SU-DHL-6 (cell line): ENCODE data around the gene MPRIP.
A peak's percentile ranks its signal among the peaks of the same experiment; 100 is the strongest.

Source experiments
- CTCF ChIP-seq: fragments of 200-600 bp; sonication (generic); IDR thresholded peaks from one replicate; pipeline ENCODE4 v1.5.1; 2017; ENCODE audit warnings: antibody characterized with exemption, mild to moderate bottlenecking, low read length, moderate library complexity; ENCODE audit not compliant: insufficient read depth, poor library complexity, severe bottlenecking
- EZH2phosphoT487 ChIP-seq: fragments of 200-600 bp; sonication (generic), shearing (Covaris generic); conservative IDR thresholded peaks from 2 replicates; pipeline ENCODE4 v1.6.1; 2018; ENCODE audit warnings: mild to moderate bottlenecking, antibody characterized with exemption, low read length, moderate library complexity, mixed read lengths

DNA sequence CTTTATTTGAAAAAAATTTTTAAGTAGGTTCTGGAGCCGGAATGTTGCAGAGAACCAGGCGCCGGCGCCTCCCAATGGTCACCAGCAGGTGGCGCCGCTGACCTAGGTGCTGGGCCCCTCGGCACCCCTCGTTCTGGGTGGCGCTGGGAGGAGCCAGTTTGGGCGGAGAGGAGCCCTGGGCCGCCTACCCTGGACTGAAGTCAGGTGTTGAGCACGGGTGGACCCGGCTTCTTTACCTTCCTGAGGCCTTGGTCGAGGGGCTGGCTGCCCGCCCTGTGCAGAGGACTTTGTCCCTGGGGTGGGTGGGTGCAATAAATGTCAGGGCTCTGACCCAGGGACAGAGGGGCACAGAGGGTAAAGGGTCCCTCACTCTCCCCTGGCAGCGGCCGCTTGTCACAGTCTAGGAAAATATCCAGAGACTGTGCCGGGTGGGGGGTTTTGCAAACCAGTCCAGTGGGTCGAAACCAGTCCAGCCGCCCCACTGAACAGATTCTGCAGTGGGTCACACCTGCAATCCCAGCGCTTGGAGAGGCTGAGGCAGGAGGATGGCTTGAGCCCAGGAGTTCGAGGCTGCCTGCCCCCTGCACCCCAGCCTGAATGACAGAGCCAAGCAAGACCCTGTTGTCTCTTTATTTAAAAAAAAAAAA, 40.3 kb upstream of the MPRIP start:
- peak; percentile 94 for TF ChIP-seq CTCF
- no peak for TF ChIP-seq EZH2phosphoT487
